ENCODE measurements around the gene NRG2.

NRG2 gene

DNA sequence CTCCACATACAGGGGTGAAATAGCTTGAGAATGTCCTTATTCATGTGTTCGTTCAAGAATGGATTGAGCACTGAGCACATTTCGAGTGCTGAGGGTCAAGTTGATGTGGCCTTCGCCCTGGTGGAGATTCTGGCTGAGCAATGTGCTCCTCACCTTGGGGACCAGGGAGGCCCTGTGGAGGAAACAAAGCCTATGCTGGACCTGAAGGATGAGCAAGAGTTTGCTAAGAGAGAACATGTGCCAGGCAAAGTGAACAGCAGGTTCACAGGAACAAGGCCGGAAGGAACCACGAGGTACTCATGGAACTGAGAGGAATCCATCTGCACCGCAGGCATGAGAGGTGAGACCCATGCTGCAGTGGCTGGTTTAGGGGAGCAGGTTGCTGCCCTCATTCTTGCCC, 145.1 kb downstream of the NRG2 start:
- in situ Hi-C loops (cut with HindIII; ENCODE audit: low sequenced_read_pairs): no loop called here
- no peak overlapping the region for H3K4me3 ChIP-seq (ENCODE audit: low read depth, low read length)
- no peak for DNase-seq (ENCODE audit: low read depth)
- TF ChIP-seq, protein P1, sequence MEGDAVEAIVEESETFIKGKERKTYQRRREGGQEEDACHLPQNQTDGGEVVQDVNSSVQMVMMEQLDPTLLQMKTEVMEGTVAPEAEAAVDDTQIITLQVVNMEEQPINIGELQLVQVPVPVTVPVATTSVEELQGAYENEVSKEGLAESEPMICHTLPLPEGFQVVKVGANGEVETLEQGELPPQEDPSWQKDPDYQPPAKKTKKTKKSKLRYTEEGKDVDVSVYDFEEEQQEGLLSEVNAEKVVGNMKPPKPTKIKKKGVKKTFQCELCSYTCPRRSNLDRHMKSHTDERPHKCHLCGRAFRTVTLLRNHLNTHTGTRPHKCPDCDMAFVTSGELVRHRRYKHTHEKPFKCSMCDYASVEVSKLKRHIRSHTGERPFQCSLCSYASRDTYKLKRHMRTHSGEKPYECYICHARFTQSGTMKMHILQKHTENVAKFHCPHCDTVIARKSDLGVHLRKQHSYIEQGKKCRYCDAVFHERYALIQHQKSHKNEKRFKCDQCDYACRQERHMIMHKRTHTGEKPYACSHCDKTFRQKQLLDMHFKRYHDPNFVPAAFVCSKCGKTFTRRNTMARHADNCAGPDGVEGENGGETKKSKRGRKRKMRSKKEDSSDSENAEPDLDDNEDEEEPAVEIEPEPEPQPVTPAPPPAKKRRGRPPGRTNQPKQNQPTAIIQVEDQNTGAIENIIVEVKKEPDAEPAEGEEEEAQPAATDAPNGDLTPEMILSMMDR (IDR thresholded peaks at IDR 0.05; ENCODE audit: low read depth, low read length, missing control alignments): no peak

DNA sequence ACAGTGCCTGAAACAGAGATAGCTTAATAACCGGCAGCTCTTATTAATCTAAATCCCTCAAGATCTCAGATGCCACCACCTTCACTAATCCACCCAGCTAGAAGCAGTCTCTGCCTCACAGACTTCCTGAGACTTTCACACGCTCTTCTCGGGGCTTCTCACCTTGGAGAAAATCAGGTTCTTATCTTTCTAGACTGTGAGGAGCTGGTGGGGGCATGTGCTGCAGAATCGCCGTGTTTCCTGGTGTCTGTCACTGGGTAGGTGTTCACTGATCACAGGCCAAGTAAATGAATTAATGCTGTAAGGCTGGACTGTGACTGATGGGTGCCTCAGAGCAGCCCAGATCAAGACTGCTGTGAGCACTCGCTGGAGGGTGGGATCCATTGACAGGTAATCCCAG, 145.8 kb downstream of the NRG2 start:
- in situ Hi-C loops (cut with HindIII; ENCODE audit: low sequenced_read_pairs): no loop called here
- H3K4me3 ChIP-seq (ENCODE audit: low read depth, low read length): no peak overlapping the region
- TF ChIP-seq, protein P1 (IDR thresholded peaks at IDR 0.05; ENCODE audit: low read depth, low read length, missing control alignments): no peak
- DNase-seq (ENCODE audit: low read depth): no peak

DNA sequence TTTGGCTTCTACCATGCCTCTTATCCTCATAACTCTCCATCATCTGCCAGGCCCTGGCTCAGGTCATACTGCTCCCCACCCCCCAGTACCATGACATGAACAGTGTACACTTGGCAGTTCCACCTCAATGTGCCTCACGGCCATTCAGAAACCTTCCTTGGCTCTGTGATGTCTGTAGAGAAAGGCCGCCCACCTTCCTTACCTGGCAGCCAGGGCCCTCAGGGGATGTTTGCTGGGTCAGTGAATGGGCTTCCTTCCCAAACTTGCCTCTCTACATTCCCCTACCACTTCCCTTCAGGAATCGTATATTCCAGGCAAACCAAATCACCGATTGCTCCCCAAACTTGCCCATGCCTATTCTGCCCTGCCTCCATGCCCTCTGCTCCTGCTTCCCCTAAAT, 146.4 kb downstream of the NRG2 start:
- DNase-seq (ENCODE audit: low read depth): no peak
- TF ChIP-seq, protein P1 (IDR thresholded peaks at IDR 0.05; ENCODE audit: low read depth, low read length, missing control alignments): no peak
- in situ Hi-C loops (cut with HindIII; ENCODE audit: low sequenced_read_pairs): no loop called here
- H3K4me3 ChIP-seq (ENCODE audit: low read depth, low read length): no peak overlapping the region

DNA sequence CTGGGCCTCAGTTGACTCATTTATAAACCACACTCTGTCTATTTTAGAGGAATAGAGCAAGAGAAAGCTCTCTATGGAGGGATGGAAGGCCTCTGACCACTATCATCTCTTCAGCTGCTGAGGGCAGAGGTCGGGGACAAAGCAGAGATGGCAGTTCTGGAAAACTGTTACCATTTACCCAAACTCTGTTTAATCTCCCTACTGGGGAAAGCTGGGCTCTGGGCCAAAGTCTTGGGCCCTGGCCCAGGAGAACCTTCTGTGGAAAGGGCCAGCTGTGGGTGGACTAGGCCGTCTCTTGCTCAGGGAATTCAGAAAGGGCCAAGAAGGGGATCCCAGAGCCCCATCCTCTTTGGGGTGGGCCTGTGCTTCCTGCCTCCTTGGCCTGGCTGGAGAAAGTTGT, 147.5 kb downstream of the NRG2 start:
- in situ Hi-C loops (cut with HindIII; ENCODE audit: low sequenced_read_pairs): no loop called here
- no peak overlapping the region for H3K4me3 ChIP-seq (ENCODE audit: low read depth, low read length)
- no peak for DNase-seq (ENCODE audit: low read depth)
- TF ChIP-seq, protein P1 (IDR thresholded peaks at IDR 0.05; ENCODE audit: low read depth, low read length, missing control alignments): no peak

DNA sequence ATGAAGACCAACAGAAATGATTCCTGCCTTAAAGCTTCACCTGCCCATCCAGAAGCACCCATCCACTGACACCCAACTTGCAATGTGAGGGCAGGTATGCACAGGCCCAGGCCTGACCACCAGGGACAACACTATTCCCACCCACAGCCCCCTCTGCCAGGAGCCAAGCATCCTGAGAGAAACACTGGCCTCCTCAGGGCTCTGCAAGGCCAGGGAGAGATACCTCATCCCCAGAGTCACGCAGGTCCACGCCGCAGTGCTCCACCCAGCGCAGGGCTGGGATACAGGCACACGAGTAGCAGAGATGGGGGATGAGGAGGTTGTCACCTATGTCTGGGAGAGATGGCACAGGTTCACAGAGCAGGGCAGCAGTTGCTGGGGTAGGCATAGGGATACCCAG, 148.1 kb downstream of the NRG2 start:
- in situ Hi-C loops (cut with HindIII; ENCODE audit: low sequenced_read_pairs): no loop called here

DNA sequence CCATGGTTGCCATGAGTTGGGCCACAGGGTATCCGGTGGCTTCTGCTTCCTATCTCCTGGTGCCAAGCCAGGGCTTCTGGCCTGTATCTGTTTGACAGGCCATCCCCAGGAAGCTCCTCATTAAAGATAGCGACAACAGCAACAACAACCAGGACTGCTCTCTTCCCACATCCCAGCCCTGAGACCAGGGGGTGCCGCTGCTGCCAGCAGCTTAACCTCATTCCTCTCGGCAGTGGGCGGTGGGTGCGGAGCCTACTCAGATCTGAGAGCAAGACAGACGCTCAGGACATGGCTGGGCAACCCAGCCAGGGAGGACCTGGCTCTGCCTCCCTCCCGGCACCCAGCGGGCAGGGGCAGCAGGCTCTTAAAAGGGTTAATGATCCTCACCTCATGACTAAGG, 149.2 kb downstream of the NRG2 start:
- DNase-seq (ENCODE audit: low read depth): no peak
- H3K4me3 ChIP-seq (ENCODE audit: low read depth, low read length): no peak overlapping the region
- TF ChIP-seq, protein P1 (IDR thresholded peaks at IDR 0.05; ENCODE audit: low read depth, low read length, missing control alignments): no peak
- in situ Hi-C loops (cut with HindIII; ENCODE audit: low sequenced_read_pairs): no loop called here

More for the DNA sequence above, 148.1 kb downstream of the NRG2 start:
- TF ChIP-seq, protein P1 (IDR thresholded peaks at IDR 0.05; ENCODE audit: low read depth, low read length, missing control alignments): no peak
- H3K4me3 ChIP-seq (ENCODE audit: low read depth, low read length): no peak overlapping the region
- no peak for DNase-seq (ENCODE audit: low read depth)

DNA sequence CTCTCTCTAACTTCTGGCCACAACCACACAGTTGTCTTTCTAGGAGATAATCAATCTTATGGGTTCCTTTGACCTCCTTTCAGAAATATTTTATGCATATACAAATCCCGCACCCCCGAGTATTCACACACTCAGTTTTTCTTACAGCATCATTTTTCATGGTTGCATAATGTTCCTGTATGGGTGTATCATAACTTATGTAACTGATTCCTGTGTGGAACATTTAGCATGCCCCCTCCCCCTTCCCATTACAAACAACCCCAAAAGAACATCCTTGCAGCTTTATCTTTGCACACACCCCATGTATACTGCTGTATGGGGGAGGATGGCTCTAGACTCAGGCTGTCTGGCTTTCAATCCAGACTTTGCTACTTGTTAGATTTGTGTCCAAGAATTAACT, 153.7 kb downstream of the NRG2 start:
- in situ Hi-C loops (cut with HindIII; ENCODE audit: low sequenced_read_pairs): no loop called here
- DNase-seq (ENCODE audit: low read depth): no peak
- H3K4me3 ChIP-seq (ENCODE audit: low read depth, low read length): no peak overlapping the region
- TF ChIP-seq, protein P1 (IDR thresholded peaks at IDR 0.05; ENCODE audit: low read depth, low read length, missing control alignments): no peak
